ENCODE data around the gene PLCB4.

DNA sequence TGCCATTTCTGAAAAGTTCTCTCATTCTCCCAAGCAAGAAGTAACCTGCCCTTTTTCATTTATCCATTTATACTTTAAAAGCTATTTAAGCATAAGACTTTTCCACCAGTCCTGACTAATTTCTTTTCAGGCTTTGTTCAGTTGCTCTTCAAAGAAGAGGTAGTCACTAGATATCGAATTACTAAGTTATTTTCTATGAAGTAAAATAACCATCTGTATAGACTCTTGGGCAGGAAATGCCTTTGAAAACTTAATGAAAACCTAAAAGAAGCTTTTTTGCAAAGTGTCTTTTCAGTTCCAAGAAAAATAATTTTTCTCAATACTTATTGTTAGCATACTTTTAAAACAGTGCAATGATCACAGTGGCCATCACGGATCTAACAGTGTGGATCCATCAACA lies 414.2 kb downstream of the PLCB4 start:
- TF ChIP-seq, protein P1, sequence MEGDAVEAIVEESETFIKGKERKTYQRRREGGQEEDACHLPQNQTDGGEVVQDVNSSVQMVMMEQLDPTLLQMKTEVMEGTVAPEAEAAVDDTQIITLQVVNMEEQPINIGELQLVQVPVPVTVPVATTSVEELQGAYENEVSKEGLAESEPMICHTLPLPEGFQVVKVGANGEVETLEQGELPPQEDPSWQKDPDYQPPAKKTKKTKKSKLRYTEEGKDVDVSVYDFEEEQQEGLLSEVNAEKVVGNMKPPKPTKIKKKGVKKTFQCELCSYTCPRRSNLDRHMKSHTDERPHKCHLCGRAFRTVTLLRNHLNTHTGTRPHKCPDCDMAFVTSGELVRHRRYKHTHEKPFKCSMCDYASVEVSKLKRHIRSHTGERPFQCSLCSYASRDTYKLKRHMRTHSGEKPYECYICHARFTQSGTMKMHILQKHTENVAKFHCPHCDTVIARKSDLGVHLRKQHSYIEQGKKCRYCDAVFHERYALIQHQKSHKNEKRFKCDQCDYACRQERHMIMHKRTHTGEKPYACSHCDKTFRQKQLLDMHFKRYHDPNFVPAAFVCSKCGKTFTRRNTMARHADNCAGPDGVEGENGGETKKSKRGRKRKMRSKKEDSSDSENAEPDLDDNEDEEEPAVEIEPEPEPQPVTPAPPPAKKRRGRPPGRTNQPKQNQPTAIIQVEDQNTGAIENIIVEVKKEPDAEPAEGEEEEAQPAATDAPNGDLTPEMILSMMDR (IDR thresholded peaks at IDR 0.05) = no peak
- no peak for TF ChIP-seq POLR2A (IDR thresholded peaks at IDR 0.05)

All from adrenal gland (tissue), 5 donors.